Tibial nerve (tissue), 4 donors: ENCODE data around the gene ACBD6. TPM values are rescaled to one million over a fixed set of nuclear protein-coding genes. Genes with fewer than 3 reads are reported as not detected.

Experiments
- DNase-seq, 2 donors: peaks; one replicate each; pipeline ENCODE4 v3.0.0-alpha.2; 2019; ENCODE audit warnings: low spot score in 2 of 2
- H3K27ac ChIP-seq, 4 donors: fragments of 200-600 bp; sonication (generic) in 3 of 4; one replicate each; pipeline ENCODE4 v1.5.1; 2017 to 2019; ENCODE audit warnings: mild to moderate bottlenecking in 1 of 4
- H3K27me3 ChIP-seq, 2 donors: fragments of 200-600 bp; sonication (generic) in 1 of 2; one replicate each; pipeline versions ENCODE4 v1.5.1 to v1.6.0; 2017 to 2019
- H3K36me3 ChIP-seq, 3 donors: fragments of 200-600 bp; sonication (generic); one replicate each; pipeline ENCODE4 v1.5.1; 2018 to 2019
- H3K4me1 ChIP-seq, 4 donors: fragments of 200-600 bp; sonication (generic) in 3 of 4; one replicate each; pipeline ENCODE4 v1.5.1; 2017 to 2019
- H3K4me3 ChIP-seq, 4 donors: fragments of 200-600 bp; sonication (generic) in 3 of 4; one replicate each; pipeline ENCODE4 v1.5.1; 2017 to 2019; ENCODE audit warnings: mild to moderate bottlenecking in 1 of 4, moderate library complexity in 1 of 4
- H3K9me3 ChIP-seq, 4 donors: fragments of 200-600 bp; sonication (generic) in 3 of 4; one replicate each; pipeline ENCODE4 v1.5.1; 2017 to 2019
- CTCF ChIP-seq, 5 experiments: fragments of 200-600 bp in 3 of 5; fragments of 450-650 bp in 2 of 5; sonication (generic) in 3 of 5; IDR thresholded peaks; one replicate each; pipeline ENCODE4 v1.5.1; 2016 to 2019; ENCODE audit warnings: antibody characterized with exemption in 5 of 5, mild to moderate bottlenecking in 3 of 5, moderate library complexity in 2 of 5
- EP300 ChIP-seq, 2 donors: sonication (generic); formaldehyde crosslinking; IDR thresholded peaks; one replicate each; pipeline ENCODE4 v1.6.1; 2017; ENCODE audit warnings: antibody characterized with exemption in 2 of 2, mild to moderate bottlenecking in 1 of 2
- POLR2A ChIP-seq, 2 donors: fragments of 450-650 bp; IDR thresholded peaks; one replicate each; pipeline ENCODE4 v1.6.1; 2017; ENCODE audit warnings: antibody characterized with exemption in 2 of 2, mild to moderate bottlenecking in 2 of 2, moderate library complexity in 2 of 2
- WGBS, 2 donors: methylation state at CpG; one replicate each; pipeline ENCODE4 v1.1.5; 2018; 5-methylcytosine and 5-hydroxymethylcytosine counted together
- total RNA-seq, 4 donors: library from RNA; depleted of rRNA; stranded (reverse); fragments of >200 nt; gene quantifications; one replicate each; pipeline ENCODE4 v1.1.0, GENCODE V29; 2016

Gene ACBD6
- total RNA-seq, 4 donors from 2014 or later, result 55.7 to 61.8 (median 57.2) TPM

GRCh38 chr1:180291004-180291403 lies 211.4 kb downstream of the ACBD6 start:
- 56 to 70% methylated on average over 1 of the region's 1 CpG for WGBS, 2 donors

GRCh38 chr1:180290265-180291001 lies 211.9 kb downstream of the ACBD6 start:
- no peak overlapping the region for H3K27ac ChIP-seq
- TF ChIP-seq CTCF (IDR thresholded peaks at IDR 0.05), result no peak
- no peak for TF ChIP-seq POLR2A (IDR thresholded peaks at IDR 0.05)
- TF ChIP-seq EP300 (IDR thresholded peaks at IDR 0.05), result no peak
- peaks cover 0 to 18% (median 0%) of the 10 kb centered on the region in 4 donors for H3K4me1 ChIP-seq
- DNase-seq, result no peak
- peaks cover 0 to 2% (median 0%) of the 10 kb centered on the region in 3 donors for H3K36me3 ChIP-seq
- H3K27me3 ChIP-seq, result no peaks in the 10 kb centered on the region
- H3K9me3 ChIP-seq, result no peaks in the 10 kb centered on the region
- WGBS, 2 donors, result 92 to 94% methylated on average over 6 of the region's 6 CpGs
- no peak overlapping the region for H3K4me3 ChIP-seq

More at GRCh38 chr1:180291004-180291403, 211.4 kb downstream of the ACBD6 start:
- Histone ChIP-seq H3K36me3 (no peaks in the 10 kb centered on the region), H3K9me3 (no peaks in the 10 kb centered on the region), H3K27ac (no peak overlapping the region), H3K27me3 (no peaks in the 10 kb centered on the region), H3K4me3 (no peak overlapping the region), H3K4me1 (peaks cover 0 to 18% (median 0%) of the 10 kb centered on the region in 4 donors)
- TF ChIP-seq POLR2A (IDR thresholded peaks at IDR 0.05) (no peak), CTCF (IDR thresholded peaks at IDR 0.05) (no peak), EP300 (IDR thresholded peaks at IDR 0.05) (no peak)
- no peak for DNase-seq

- Histone ChIP-seq H3K36me3 (peaks cover 0 to 16% (median 0%) of the 10 kb centered on the region in 3 donors), H3K4me1 (peaks cover 0 to 18% (median 0%) of the 10 kb centered on the region in 4 donors), H3K4me3 (no peak overlapping the region), H3K27ac (peak overlapping the region in 1 of 4 donors; percentile 70), H3K9me3 (no peaks in the 10 kb centered on the region), H3K27me3 (no peaks in the 10 kb centered on the region)
- WGBS, 2 donors, result 44 to 79% methylated on average over 1 of the region's 1 CpG
- no peak for DNase-seq
- no peak for TF ChIP-seq POLR2A (IDR thresholded peaks at IDR 0.05)
- no peak for TF ChIP-seq EP300 (IDR thresholded peaks at IDR 0.05)
- no peak for TF ChIP-seq CTCF (IDR thresholded peaks at IDR 0.05)
Observed at GRCh38 chr1:180288940-180289339, 213.4 kb downstream of the ACBD6 start.

- Histone ChIP-seq H3K4me3 (peak overlapping the region in 2 of 4 donors; percentile 9 to 12), H3K27me3 (no peaks in the 10 kb centered on the region), H3K4me1 (peaks cover 0 to 18% (median 0%) of the 10 kb centered on the region in 4 donors), H3K9me3 (no peaks in the 10 kb centered on the region), H3K36me3 (peaks cover 0 to 17% (median 0%) of the 10 kb centered on the region in 3 donors), H3K27ac (peak overlapping the region in 2 of 4 donors; percentile 47 to 70)
- no peak for DNase-seq
- TF ChIP-seq CTCF (IDR thresholded peaks at IDR 0.05) (no peak), EP300 (IDR thresholded peaks at IDR 0.05) (peak in 1 of 2 donors; percentile 12), POLR2A (IDR thresholded peaks at IDR 0.05) (no peak)
- 34 to 35% methylated on average over 3 of the region's 3 CpGs for WGBS, 2 donors
Observed at GRCh38 chr1:180287988-180288705, 214.2 kb downstream of the ACBD6 start.

GRCh38 chr1:180286417-180286816 lies 216.0 kb downstream of the ACBD6 start:
- Histone ChIP-seq H3K27me3 (no peaks in the 10 kb centered on the region), H3K9me3 (no peaks in the 10 kb centered on the region), H3K4me3 (no peak overlapping the region), H3K4me1 (peaks cover 0 to 18% (median 0%) of the 10 kb centered on the region in 4 donors), H3K27ac (no peak overlapping the region), H3K36me3 (peaks cover 0 to 20% (median 0%) of the 10 kb centered on the region in 3 donors)
- DNase-seq, result no peak
- TF ChIP-seq CTCF (IDR thresholded peaks at IDR 0.05), result no peak
- no peak for TF ChIP-seq POLR2A (IDR thresholded peaks at IDR 0.05)
- no peak for TF ChIP-seq EP300 (IDR thresholded peaks at IDR 0.05)
